ENCODE data around the gene TCF12. TPM values are rescaled to one million over a fixed set of nuclear protein-coding genes. Genes with fewer than 3 reads are reported as not detected.
A peak's percentile ranks its signal among the peaks of the same experiment; 100 is the strongest.

Gene TCF12
- polyA plus RNA-seq, 4 donors: 15.4 to 62.0 (median 18.5) TPM

GRCh38 chr15:57218826-57219576 is 300.6 kb downstream of the TCF12 start:
- Histone ChIP-seq H3K27ac (ENCODE audit: low read depth in 1 of 3, low read length in 2 of 3) (no peak overlapping the region), H3K9me3 (ENCODE audit: control insufficient read depth in 2 of 2, insufficient read depth in 1 of 2, low read depth in 1 of 2, low read length in 1 of 2) (no peaks in the 10 kb centered on the region), H3K36me3 (ENCODE audit: control insufficient read depth in 3 of 3, insufficient read depth in 2 of 3, low read depth in 1 of 3, low read length in 3 of 3) (no peaks in the 10 kb centered on the region), H3K4me1 (ENCODE audit: control insufficient read depth in 3 of 3, insufficient read depth in 2 of 3, low read depth in 1 of 3, low read length in 2 of 3) (no peaks in the 10 kb centered on the region), H3K4me3 (ENCODE audit: low read depth in 1 of 3, low read length in 3 of 3) (peak overlapping the region in 1 of 3 donors; percentile 0), H3K27me3 (ENCODE audit: control insufficient read depth in 3 of 3, insufficient read depth in 3 of 3, low read length in 3 of 3) (no peaks in the 10 kb centered on the region)
- whole genome bisulfite sequencing, 3 donors: 64 to 77% (median 64%) methylated on average over 2 of the region's 2 CpGs
- FAIRE-seq (no peak), DNase-seq (peak in 1 of 2 donors; percentile 33)

GRCh38 chr15:57220205-57220604 is 301.8 kb downstream of the TCF12 start:
- Histone ChIP-seq H3K9me3 (ENCODE audit: control insufficient read depth in 2 of 2, insufficient read depth in 1 of 2, low read depth in 1 of 2, low read length in 1 of 2) (no peaks in the 10 kb centered on the region), H3K27me3 (ENCODE audit: control insufficient read depth in 3 of 3, insufficient read depth in 3 of 3, low read length in 3 of 3) (no peaks in the 10 kb centered on the region), H3K4me1 (ENCODE audit: control insufficient read depth in 3 of 3, insufficient read depth in 2 of 3, low read depth in 1 of 3, low read length in 2 of 3) (no peaks in the 10 kb centered on the region), H3K27ac (ENCODE audit: low read depth in 1 of 3, low read length in 2 of 3) (no peak overlapping the region), H3K4me3 (ENCODE audit: low read depth in 1 of 3, low read length in 3 of 3) (no peak overlapping the region), H3K36me3 (ENCODE audit: control insufficient read depth in 3 of 3, insufficient read depth in 2 of 3, low read depth in 1 of 3, low read length in 3 of 3) (no peaks in the 10 kb centered on the region)
- FAIRE-seq: no peak
- no peak for DNase-seq
- WGBS, 3 donors: 71 to 83% (median 78%) methylated on average over 2 of the region's 2 CpGs

- Histone ChIP-seq H3K36me3 (ENCODE audit: control insufficient read depth in 3 of 3, insufficient read depth in 2 of 3, low read depth in 1 of 3, low read length in 3 of 3) (no peaks in the 10 kb centered on the region), H3K27me3 (ENCODE audit: control insufficient read depth in 3 of 3, insufficient read depth in 3 of 3, low read length in 3 of 3) (no peaks in the 10 kb centered on the region), H3K9me3 (ENCODE audit: control insufficient read depth in 2 of 2, insufficient read depth in 1 of 2, low read depth in 1 of 2, low read length in 1 of 2) (no peaks in the 10 kb centered on the region), H3K27ac (ENCODE audit: low read depth in 1 of 3, low read length in 2 of 3) (no peak overlapping the region), H3K4me3 (ENCODE audit: low read depth in 1 of 3, low read length in 3 of 3) (no peak overlapping the region), H3K4me1 (ENCODE audit: control insufficient read depth in 3 of 3, insufficient read depth in 2 of 3, low read depth in 1 of 3, low read length in 2 of 3) (no peaks in the 10 kb centered on the region)
- FAIRE-seq (no peak), DNase-seq (no peak)
- 0 to 46% (median 43%) methylated on average over 1 of the region's 1 CpG for WGBS, 3 donors
Measured at GRCh38 chr15:57221134-57221533, 302.7 kb downstream of the TCF12 start.

- Histone ChIP-seq H3K4me1 (ENCODE audit: control insufficient read depth in 3 of 3, insufficient read depth in 2 of 3, low read depth in 1 of 3, low read length in 2 of 3) (no peaks in the 10 kb centered on the region), H3K4me3 (ENCODE audit: low read depth in 1 of 3, low read length in 3 of 3) (no peak overlapping the region), H3K36me3 (ENCODE audit: control insufficient read depth in 3 of 3, insufficient read depth in 2 of 3, low read depth in 1 of 3, low read length in 3 of 3) (no peaks in the 10 kb centered on the region), H3K27ac (ENCODE audit: low read depth in 1 of 3, low read length in 2 of 3) (no peak overlapping the region), H3K27me3 (ENCODE audit: control insufficient read depth in 3 of 3, insufficient read depth in 3 of 3, low read length in 3 of 3) (no peaks in the 10 kb centered on the region), H3K9me3 (ENCODE audit: control insufficient read depth in 2 of 2, insufficient read depth in 1 of 2, low read depth in 1 of 2, low read length in 1 of 2) (no peaks in the 10 kb centered on the region)
- WGBS, 3 donors: 69 to 76% (median 73%) methylated on average over 2 of the region's 2 CpGs
- no peak for DNase-seq
- no peak for FAIRE-seq
Measured at GRCh38 chr15:57223345-57223744, 304.9 kb downstream of the TCF12 start.

- DNase-seq (no peak), FAIRE-seq (no peak)
- no peaks in the 10 kb centered on the region for H3K9me3 ChIP-seq (ENCODE audit: control insufficient read depth in 2 of 2, insufficient read depth in 1 of 2, low read depth in 1 of 2, low read length in 1 of 2)
- no peak overlapping the region for H3K4me3 ChIP-seq (ENCODE audit: low read depth in 1 of 3, low read length in 3 of 3)
- 85 to 90% (median 89%) methylated on average over 2 of the region's 2 CpGs for WGBS, 3 donors
- H3K27me3 ChIP-seq (ENCODE audit: control insufficient read depth in 3 of 3, insufficient read depth in 3 of 3, low read length in 3 of 3): no peaks in the 10 kb centered on the region
- no peaks in the 10 kb centered on the region for H3K4me1 ChIP-seq (ENCODE audit: control insufficient read depth in 3 of 3, insufficient read depth in 2 of 3, low read depth in 1 of 3, low read length in 2 of 3)
- H3K36me3 ChIP-seq (ENCODE audit: control insufficient read depth in 3 of 3, insufficient read depth in 2 of 3, low read depth in 1 of 3, low read length in 3 of 3): no peaks in the 10 kb centered on the region
- no peak overlapping the region for H3K27ac ChIP-seq (ENCODE audit: low read depth in 1 of 3, low read length in 2 of 3)
Measured at GRCh38 chr15:57223887-57224286, 305.4 kb downstream of the TCF12 start.

- WGBS, 3 donors: 43 to 55% (median 48%) methylated on average over 2 of the region's 2 CpGs
- no peaks in the 10 kb centered on the region for H3K9me3 ChIP-seq (ENCODE audit: control insufficient read depth in 2 of 2, insufficient read depth in 1 of 2, low read depth in 1 of 2, low read length in 1 of 2)
- no peaks in the 10 kb centered on the region for H3K36me3 ChIP-seq (ENCODE audit: control insufficient read depth in 3 of 3, insufficient read depth in 2 of 3, low read depth in 1 of 3, low read length in 3 of 3)
- H3K4me1 ChIP-seq (ENCODE audit: control insufficient read depth in 3 of 3, insufficient read depth in 2 of 3, low read depth in 1 of 3, low read length in 2 of 3): no peaks in the 10 kb centered on the region
- H3K4me3 ChIP-seq (ENCODE audit: low read depth in 1 of 3, low read length in 3 of 3): no peak overlapping the region
- FAIRE-seq: no peak
- DNase-seq: no peak
- no peaks in the 10 kb centered on the region for H3K27me3 ChIP-seq (ENCODE audit: control insufficient read depth in 3 of 3, insufficient read depth in 3 of 3, low read length in 3 of 3)
- no peak overlapping the region for H3K27ac ChIP-seq (ENCODE audit: low read depth in 1 of 3, low read length in 2 of 3)
Measured at GRCh38 chr15:57224664-57225063, 306.2 kb downstream of the TCF12 start.

GRCh38 chr15:57227166-57227565 is 308.7 kb downstream of the TCF12 start:
- no peaks in the 10 kb centered on the region for H3K4me1 ChIP-seq (ENCODE audit: control insufficient read depth in 3 of 3, insufficient read depth in 2 of 3, low read depth in 1 of 3, low read length in 2 of 3)
- H3K9me3 ChIP-seq (ENCODE audit: control insufficient read depth in 2 of 2, insufficient read depth in 1 of 2, low read depth in 1 of 2, low read length in 1 of 2): no peaks in the 10 kb centered on the region
- H3K4me3 ChIP-seq (ENCODE audit: low read depth in 1 of 3, low read length in 3 of 3): no peak overlapping the region
- FAIRE-seq (no peak), DNase-seq (no peak)
- WGBS, 3 donors: 80 to 94% (median 81%) methylated on average over 3 of the region's 3 CpGs
- no peaks in the 10 kb centered on the region for H3K27me3 ChIP-seq (ENCODE audit: control insufficient read depth in 3 of 3, insufficient read depth in 3 of 3, low read length in 3 of 3)
- H3K36me3 ChIP-seq (ENCODE audit: control insufficient read depth in 3 of 3, insufficient read depth in 2 of 3, low read depth in 1 of 3, low read length in 3 of 3): peaks cover 0 to under 1% (median 0%) of the 10 kb centered on the region in 3 donors
- no peak overlapping the region for H3K27ac ChIP-seq (ENCODE audit: low read depth in 1 of 3, low read length in 2 of 3)

- peak; percentile 15 for FAIRE-seq
- Histone ChIP-seq H3K4me1 (ENCODE audit: control insufficient read depth in 3 of 3, insufficient read depth in 2 of 3, low read depth in 1 of 3, low read length in 2 of 3) (no peaks in the 10 kb centered on the region), H3K36me3 (ENCODE audit: control insufficient read depth in 3 of 3, insufficient read depth in 2 of 3, low read depth in 1 of 3, low read length in 3 of 3) (peaks cover 0 to 3% (median 2%) of the 10 kb centered on the region in 3 donors), H3K27ac (ENCODE audit: low read depth in 1 of 3, low read length in 2 of 3) (no peak overlapping the region), H3K27me3 (ENCODE audit: control insufficient read depth in 3 of 3, insufficient read depth in 3 of 3, low read length in 3 of 3) (no peaks in the 10 kb centered on the region), H3K9me3 (ENCODE audit: control insufficient read depth in 2 of 2, insufficient read depth in 1 of 2, low read depth in 1 of 2, low read length in 1 of 2) (no peaks in the 10 kb centered on the region), H3K4me3 (ENCODE audit: low read depth in 1 of 3, low read length in 3 of 3) (no peak overlapping the region)
- WGBS, 3 donors: 84 to 88% (median 86%) methylated on average over 2 of the region's 2 CpGs
- no peak for DNase-seq
Measured at GRCh38 chr15:57227899-57228298, 309.5 kb downstream of the TCF12 start.

GRCh38 chr15:57228395-57228794 is 310.0 kb downstream of the TCF12 start:
- Histone ChIP-seq H3K4me3 (ENCODE audit: low read depth in 1 of 3, low read length in 3 of 3) (no peak overlapping the region), H3K4me1 (ENCODE audit: control insufficient read depth in 3 of 3, insufficient read depth in 2 of 3, low read depth in 1 of 3, low read length in 2 of 3) (no peaks in the 10 kb centered on the region), H3K27me3 (ENCODE audit: control insufficient read depth in 3 of 3, insufficient read depth in 3 of 3, low read length in 3 of 3) (no peaks in the 10 kb centered on the region), H3K9me3 (ENCODE audit: control insufficient read depth in 2 of 2, insufficient read depth in 1 of 2, low read depth in 1 of 2, low read length in 1 of 2) (no peaks in the 10 kb centered on the region), H3K36me3 (ENCODE audit: control insufficient read depth in 3 of 3, insufficient read depth in 2 of 3, low read depth in 1 of 3, low read length in 3 of 3) (peaks cover 2 to 7% (median 3%) of the 10 kb centered on the region in 3 donors), H3K27ac (ENCODE audit: low read depth in 1 of 3, low read length in 2 of 3) (no peak overlapping the region)
- FAIRE-seq (no peak), DNase-seq (no peak)
- WGBS, 3 donors: 78 to 91% (median 90%) methylated on average over 4 of the region's 4 CpGs

Measured in small intestine (tissue), 7 donors.